Measurements from ENCODE around the gene RNASEL. TPM values are rescaled to one million over a fixed set of nuclear protein-coding genes. Genes with fewer than 3 reads are reported as not detected.

Gene RNASEL
- total and polyA plus RNA-seq, 9 of the 15 experiments (the other 6 are each of a cell fraction or from before 2014, with no cell fraction given): 4.3 to 11.1 (median 7.2) TPM

DNA sequence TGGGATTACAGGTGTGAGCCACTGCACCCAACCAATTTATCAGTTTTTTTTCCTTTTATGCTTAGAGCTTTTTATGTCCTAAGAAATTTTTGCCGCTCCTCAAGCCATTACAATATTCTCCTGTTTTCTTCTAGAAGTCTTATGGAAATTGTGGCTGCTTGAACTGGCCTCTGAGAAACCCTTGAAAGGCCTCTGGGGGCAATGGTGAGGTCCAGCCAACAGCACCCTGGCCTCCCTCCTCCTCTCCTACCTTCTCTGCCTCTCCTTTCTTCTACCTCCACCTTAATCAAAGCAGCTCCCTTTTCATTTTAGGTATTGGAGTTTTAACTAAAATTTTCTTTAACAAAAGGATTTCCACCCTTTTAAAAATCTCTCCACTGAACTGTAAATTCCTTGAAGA is 39.6 kb upstream of the RNASEL start:
- no TSS peak for BruUV-seq (replicated peaks)
- H3K79me2 ChIP-seq (ENCODE audit: control insufficient read depth, insufficient read depth, low read length): no peaks in the 10 kb centered on the region
- CTCF ChIA-PET (ENCODE audit: low intra/inter-chr PET ratio): no interaction called here
- H3K9me1 ChIP-seq (ENCODE audit: control insufficient read depth, insufficient read depth, low read length): no peaks in the 10 kb centered on the region
- no peak overlapping the region for H3K4me2 ChIP-seq (ENCODE audit: insufficient read depth, low read length)
- H3K4me3 ChIP-seq: no peak overlapping the region
- H3K36me3 ChIP-seq (ENCODE audit: control insufficient read depth, insufficient read depth, low read length): no peaks in the 10 kb centered on the region
- H3K9ac ChIP-seq (ENCODE audit: insufficient read depth in 1 of 2, low read depth in 2 of 2, low read length in 2 of 2): no peak overlapping the region
- in situ Hi-C loops (cut with MboI) (no loop called here), intact Hi-C loops (cut with micrococcal nuclease) (no loop called here)
- H3K9me3 ChIP-seq (replicated peaks; ENCODE audit: control insufficient read depth, insufficient read depth, low read depth, low read length): no peaks in the 10 kb centered on the region
- no peak overlapping the region for H3K27ac ChIP-seq (ENCODE audit: extremely low read depth, low read depth, low read length)
- FAIRE-seq: no peak
- H2AFZ ChIP-seq (ENCODE audit: low read depth, low read length): no peak overlapping the region
- peak; percentile 63 for ATAC-seq
- H3K4me1 ChIP-seq (replicated peaks in 1 of 2; ENCODE audit: control insufficient read depth in 2 of 2, insufficient read depth in 2 of 2, low read length in 2 of 2): no peaks in the 10 kb centered on the region; a peak in 1 of 5 replicates
- POLR2A ChIA-PET: interaction anchor here (0.7 to 2.1 kb wide), 6 partner anchors 8 to 58 kb away, joined by 3 to 6 read pairs (median 3); no protein-coding TSS in a partner anchor
- DNase-seq (ENCODE audit: extremely low read depth in 1 of 4, low spot score in 3 of 4): no peak
- WGBS (ENCODE audit: insufficient coverage, low coverage, missing lambda C conversion rate): 0% methylated on average over 1 of the region's 1 CpG
- H4K20me1 ChIP-seq (replicated peaks; ENCODE audit: control insufficient read depth, insufficient read depth, low read length): no peaks in the 10 kb centered on the region
- H3K27me3 ChIP-seq (ENCODE audit: control insufficient read depth in 2 of 2, insufficient read depth in 2 of 2, low read length in 2 of 2): peaks cover 7 to 26% of the 10 kb centered on the region in 2 experiments
- TF ChIP-seq ZFPM2 (CRISPR knock-in tag; IDR thresholded peaks at IDR 0.05) (no peak), CREB1 (IDR thresholded peaks at IDR 0.05) (no peak), CREB1 (CRISPR knock-in tag; IDR thresholded peaks at IDR 0.05) (no peak), RHOXF2B (CRISPR knock-in tag; conservative IDR thresholded peaks at IDR 0.05) (no peak), JUND (IDR thresholded peaks at IDR 0.05; ENCODE audit: borderline replicate concordance, low read depth, low read length) (no peak), JUND (tag; IDR thresholded peaks at IDR 0.05; ENCODE audit: borderline replicate concordance, low read depth, low read length) (no peak), EP300 (IDR thresholded peaks at IDR 0.05; ENCODE audit: low read length) (no peak), CBX5 (IDR thresholded peaks at IDR 0.05; ENCODE audit: borderline replicate concordance, low read depth) (no peak), ZNF143 (CRISPR knock-in tag; IDR thresholded peaks at IDR 0.05) (no peak), ZNF561 (CRISPR knock-in tag; conservative IDR thresholded peaks at IDR 0.05) (no peak), ZNF57 (CRISPR knock-in tag; IDR thresholded peaks at IDR 0.05) (no peak), NFE2 (IDR thresholded peaks at IDR 0.05; ENCODE audit: low read depth) (no peak), ZNF778 (CRISPR knock-in tag; IDR thresholded peaks at IDR 0.05) (no peak), RBFOX2 (IDR thresholded peaks at IDR 0.05; ENCODE audit: low read depth, low read length) (no peak), SPI1 (IDR thresholded peaks at IDR 0.05; ENCODE audit: borderline replicate concordance, low read depth, low read length) (no peak), FOXP1 (CRISPR knock-in tag; IDR thresholded peaks at IDR 0.05) (no peak)
- TF ChIP-seq, protein P1, sequence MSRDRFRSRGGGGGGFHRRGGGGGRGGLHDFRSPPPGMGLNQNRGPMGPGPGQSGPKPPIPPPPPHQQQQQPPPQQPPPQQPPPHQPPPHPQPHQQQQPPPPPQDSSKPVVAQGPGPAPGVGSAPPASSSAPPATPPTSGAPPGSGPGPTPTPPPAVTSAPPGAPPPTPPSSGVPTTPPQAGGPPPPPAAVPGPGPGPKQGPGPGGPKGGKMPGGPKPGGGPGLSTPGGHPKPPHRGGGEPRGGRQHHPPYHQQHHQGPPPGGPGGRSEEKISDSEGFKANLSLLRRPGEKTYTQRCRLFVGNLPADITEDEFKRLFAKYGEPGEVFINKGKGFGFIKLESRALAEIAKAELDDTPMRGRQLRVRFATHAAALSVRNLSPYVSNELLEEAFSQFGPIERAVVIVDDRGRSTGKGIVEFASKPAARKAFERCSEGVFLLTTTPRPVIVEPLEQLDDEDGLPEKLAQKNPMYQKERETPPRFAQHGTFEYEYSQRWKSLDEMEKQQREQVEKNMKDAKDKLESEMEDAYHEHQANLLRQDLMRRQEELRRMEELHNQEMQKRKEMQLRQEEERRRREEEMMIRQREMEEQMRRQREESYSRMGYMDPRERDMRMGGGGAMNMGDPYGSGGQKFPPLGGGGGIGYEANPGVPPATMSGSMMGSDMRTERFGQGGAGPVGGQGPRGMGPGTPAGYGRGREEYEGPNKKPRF (IDR thresholded peaks at IDR 0.05; ENCODE audit: low read depth, low read length): no peak
- TF ChIP-seq, protein P2, sequence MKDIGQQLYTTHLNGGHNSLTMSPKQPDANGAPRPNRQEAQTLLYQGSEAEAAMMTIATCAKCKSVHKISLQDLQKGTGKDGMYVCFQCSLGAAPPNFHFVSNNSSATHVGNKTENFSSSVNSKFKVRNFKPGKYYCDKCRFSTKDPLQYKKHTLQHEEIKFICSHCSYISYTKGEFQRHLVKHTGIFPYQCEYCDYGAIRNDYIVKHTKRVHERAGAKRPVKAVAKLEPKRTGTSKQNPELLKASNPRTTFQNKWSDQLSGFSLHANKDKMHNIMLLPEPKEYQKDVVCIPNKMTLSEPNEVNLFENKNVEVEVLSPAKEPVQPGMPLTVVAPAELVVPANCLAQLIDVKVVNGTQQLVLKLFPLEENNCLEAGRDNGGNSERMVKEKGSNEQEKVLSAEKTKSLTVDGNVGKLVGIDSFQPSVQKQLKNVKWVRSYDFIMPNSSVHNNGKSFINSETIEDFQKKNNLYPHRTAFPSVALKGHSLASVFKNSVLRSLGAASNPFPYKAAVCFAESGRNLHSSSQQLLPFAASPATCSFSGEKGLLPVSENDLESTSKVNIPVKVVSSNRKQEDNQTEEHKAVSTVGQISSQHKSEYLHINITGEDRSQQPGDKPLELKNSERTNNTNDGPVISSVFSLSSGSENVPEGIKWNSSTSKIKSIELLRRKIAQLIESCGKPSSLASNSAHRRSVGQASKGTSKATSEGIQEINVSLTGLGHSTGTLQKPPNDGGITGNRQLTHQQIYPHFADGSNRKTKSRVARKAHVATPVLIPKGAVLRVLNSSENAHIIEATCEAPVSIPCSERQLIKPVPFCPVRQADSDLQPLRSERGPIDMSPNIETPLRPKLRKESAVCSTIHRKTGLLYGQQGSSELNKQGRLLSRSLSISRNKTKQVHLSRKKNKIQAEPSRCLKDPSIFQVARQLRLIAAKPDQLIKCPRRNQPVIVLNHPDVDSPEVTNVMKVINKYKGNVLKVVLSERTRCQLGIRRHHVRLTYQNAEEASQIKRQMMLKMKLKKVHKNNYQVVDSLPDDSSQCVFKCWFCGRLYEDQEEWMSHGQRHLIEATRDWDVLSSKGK (CRISPR knock-in tag; IDR thresholded peaks at IDR 0.05): no peak
- TF ChIP-seq, protein P3, sequence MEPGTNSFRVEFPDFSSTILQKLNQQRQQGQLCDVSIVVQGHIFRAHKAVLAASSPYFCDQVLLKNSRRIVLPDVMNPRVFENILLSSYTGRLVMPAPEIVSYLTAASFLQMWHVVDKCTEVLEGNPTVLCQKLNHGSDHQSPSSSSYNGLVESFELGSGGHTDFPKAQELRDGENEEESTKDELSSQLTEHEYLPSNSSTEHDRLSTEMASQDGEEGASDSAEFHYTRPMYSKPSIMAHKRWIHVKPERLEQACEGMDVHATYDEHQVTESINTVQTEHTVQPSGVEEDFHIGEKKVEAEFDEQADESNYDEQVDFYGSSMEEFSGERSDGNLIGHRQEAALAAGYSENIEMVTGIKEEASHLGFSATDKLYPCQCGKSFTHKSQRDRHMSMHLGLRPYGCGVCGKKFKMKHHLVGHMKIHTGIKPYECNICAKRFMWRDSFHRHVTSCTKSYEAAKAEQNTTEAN (CRISPR knock-in tag; IDR thresholded peaks at IDR 0.05): no peak

Data from K562 (cell line).